CD4-positive, alpha-beta T cell (primary cell): Measurements from ENCODE around the gene SLC26A9. TPM values are rescaled to one million over a fixed set of nuclear protein-coding genes. Genes with fewer than 3 reads are reported as not detected.
"Not testable (repeated sequence)": the region's sequence is repeated elsewhere in the genome, so short reads cannot be mapped to it uniquely, and the experiment has no call there.

Source experiments
- ATAC-seq: fragments of 200-7000 bp; cut with Tn5 transposase; one replicate; pipeline ENCODE4 v1.10.0; 2022; ENCODE audit warnings: mild to moderate bottlenecking; ENCODE audit not compliant: poor library complexity
- CTCF ChIA-PET: fragments of 350-600 bp; sonication (Branson Sonifier 250); formaldehyde crosslinking; loops from one replicate; lab custom pipeline; 2021; ENCODE audit warnings: antibody characterized with exemption, inconsistent platforms; lab: Charles Lee
- POLR2A ChIA-PET: fragments of 350-600 bp; sonication (Branson Sonifier 250); formaldehyde crosslinking; loops from one replicate; lab custom pipeline; 2021; ENCODE audit warnings: antibody characterized with exemption, inconsistent platforms; lab: Charles Lee
- DNase-seq, 14 experiments: peaks; one replicate each; pipeline ENCODE4 v3.0.0-alpha.2; 2013 to 2020; ENCODE audit warnings: mixed read lengths in 2 of 14
- H3K27ac ChIP-seq, 2 donors: one replicate each; pipeline versions ENCODE4 v1.5.1 to v1.7.0; 2013; ENCODE audit warnings: low read length in 2 of 2, low read depth in 1 of 2, mild to moderate bottlenecking in 1 of 2
- H3K27me3 ChIP-seq, 2 experiments: 1 replicate in 1 of 2; 2 replicates in 1 of 2; pipeline versions ENCODE4 v1.6.1 to v1.7.0; 2013; ENCODE audit warnings: low read length in 2 of 2, control low read depth in 1 of 2, mild to moderate bottlenecking in 1 of 2, moderate library complexity in 1 of 2; ENCODE audit not compliant: insufficient read depth in 2 of 2, control insufficient read depth in 1 of 2
- H3K36me3 ChIP-seq: one replicate; pipeline ENCODE4 v1.6.1; 2013; ENCODE audit warnings: low read length, control low read depth; ENCODE audit not compliant: insufficient read depth
- H3K4me1 ChIP-seq: one replicate; pipeline ENCODE4 v1.6.1; 2013; ENCODE audit warnings: low read length, control low read depth; ENCODE audit not compliant: insufficient read depth
- H3K4me3 ChIP-seq: one replicate; pipeline ENCODE4 v1.5.1; 2013; ENCODE audit warnings: mild to moderate bottlenecking, low read length, moderate library complexity
- H3K9me3 ChIP-seq, 2 experiments: 1 replicate in 1 of 2; 2 replicates in 1 of 2; pipeline versions ENCODE4 v1.6.1 to v1.7.0; 2013; ENCODE audit warnings: low read length in 2 of 2, mild to moderate bottlenecking in 2 of 2, control low read depth in 1 of 2, moderate library complexity in 1 of 2; ENCODE audit not compliant: control insufficient read depth in 1 of 2, insufficient read depth in 1 of 2
- H3K27ac Mint-ChIP-seq: one replicate; pipeline ENCODE4 v1.8.0; 2020; ENCODE audit warnings: mixed read lengths
- H3K27me3 Mint-ChIP-seq: one replicate; pipeline ENCODE4 v1.8.0; 2021; ENCODE audit warnings: mixed read lengths
- H3K36me3 Mint-ChIP-seq: one replicate; pipeline ENCODE4 v1.8.0; 2021; ENCODE audit warnings: low read depth, mixed read lengths
- H3K4me1 Mint-ChIP-seq: one replicate; pipeline ENCODE4 v1.8.0; 2021; ENCODE audit warnings: low read depth, mixed read lengths
- H3K4me3 Mint-ChIP-seq: one replicate; pipeline ENCODE4 v1.8.0; 2020; ENCODE audit warnings: mild to moderate bottlenecking, mixed read lengths
- H3K9me3 Mint-ChIP-seq: one replicate; pipeline ENCODE4 v1.8.0; 2020; ENCODE audit warnings: mixed read lengths
- CTCF ChIP-seq: fragments of 200-600 bp; IDR thresholded peaks from one replicate; pipeline ENCODE4 v1.8.0; 2022; ENCODE audit warnings: antibody characterized with exemption, mild to moderate bottlenecking
- intact Hi-C, 2 experiments: fragments of 100-400 bp; cut with DNase I in 1 of 2; cut with micrococcal nuclease in 1 of 2; formaldehyde crosslinking; loops; one replicate each; pipeline versions ENCODE4 v1.15.1 to v1.9.0; 2023 to 2025; cut with DNase I, micrococcal nuclease
- total RNA-seq, 174 experiments: library from RNA in 2 of 174; stranded (reverse) in 2 of 174; gene quantifications; one replicate each; pipeline ENCODE4 v1.2.3 and lab custom pipeline; 2021 to 2026

The SLC26A9 gene
- total RNA-seq, 2 experiments from 2014 or later = not detected

GRCh38 chr1:205878026-205878425 lies 65.2 kb downstream of the SLC26A9 start:
- peaks cover 9% of the 10 kb centered on the region for H3K27me3 Mint-ChIP-seq
- Histone ChIP-seq H3K36me3 (no peaks in the 10 kb centered on the region), H3K27me3 (no peaks in the 10 kb centered on the region), H3K4me1 (no peaks in the 10 kb centered on the region), H3K4me3 (no peak overlapping the region), H3K9me3 (peaks cover 9 to 13% of the 10 kb centered on the region in 2 experiments), H3K27ac (no peak overlapping the region)
- intact Hi-C loops = no loop called here
- TF ChIP-seq CTCF = no peak
- DNase-seq = no peak
- H3K4me3 Mint-ChIP-seq = no peak overlapping the region
- no peak overlapping the region for H3K27ac Mint-ChIP-seq
- no peaks in the 10 kb centered on the region for H3K4me1 Mint-ChIP-seq
- peaks cover 12% of the 10 kb centered on the region for H3K9me3 Mint-ChIP-seq
- no peak for ATAC-seq
- no peaks in the 10 kb centered on the region for H3K36me3 Mint-ChIP-seq
- POLR2A ChIA-PET = no interaction called here
- CTCF ChIA-PET = no interaction called here

GRCh38 chr1:205873148-205873547 lies 70.1 kb downstream of the SLC26A9 start:
- H3K4me1 ChIP-seq, intact Hi-C loops, H3K27ac Mint-ChIP-seq, H3K27ac ChIP-seq, H3K27me3 Mint-ChIP-seq, H3K9me3 ChIP-seq, POLR2A ChIA-PET, H3K9me3 Mint-ChIP-seq, H3K4me1 Mint-ChIP-seq, DNase-seq, ATAC-seq, CTCF ChIA-PET, H3K4me3 ChIP-seq, H3K36me3 Mint-ChIP-seq, H3K4me3 Mint-ChIP-seq, H3K36me3 ChIP-seq, H3K27me3 ChIP-seq: not testable (repeated sequence)

GRCh38 chr1:205870236-205870635 lies 73.0 kb downstream of the SLC26A9 start:
- no peak for ATAC-seq
- Histone ChIP-seq H3K27ac (no peak overlapping the region), H3K4me3 (no peak overlapping the region), H3K36me3 (no peaks in the 10 kb centered on the region), H3K9me3 (no peaks in the 10 kb centered on the region), H3K4me1 (no peaks in the 10 kb centered on the region), H3K27me3 (no peaks in the 10 kb centered on the region)
- Mint-ChIP-seq H3K4me3 (no peak overlapping the region), H3K4me1 (no peaks in the 10 kb centered on the region), H3K27ac (no peak overlapping the region), H3K36me3 (no peaks in the 10 kb centered on the region), H3K9me3 (no peaks in the 10 kb centered on the region), H3K27me3 (peaks cover 8% of the 10 kb centered on the region)
- ChIA-PET CTCF (no interaction called here), POLR2A (no interaction called here)
- DNase-seq = no peak
- no peak for TF ChIP-seq CTCF
- intact Hi-C loops = no loop called here

Other genes with a start within 250 kb of the SLC26A9 start
- gene NUCKS1, start 193.3 kb downstream of the SLC26A9 start, total RNA-seq = 10 to 100 TPM; 80.6 to 84.7 TPM
- 10 to 100 TPM; 11.7 to 11.8 TPM for gene RAB29, start 168.0 kb downstream of the SLC26A9 start, total RNA-seq
- 10 to 100 TPM; 23.8 to 26.4 TPM for gene SLC41A1, start 130.3 kb downstream of the SLC26A9 start, total RNA-seq
- gene PM20D1, start 93.3 kb downstream of the SLC26A9 start, total RNA-seq = 1 to 10 TPM; 1.2 to 1.4 TPM
- gene RAB7B, start 59.9 kb upstream of the SLC26A9 start, total RNA-seq = under 1 TPM in 1 of 2 experiments, not detected in 1; 0.08 TPM
- not detected for gene CTSE, start 80.4 kb upstream of the SLC26A9 start, total RNA-seq
- gene RHEX, start 109.7 kb upstream of the SLC26A9 start, total RNA-seq = not detected
- gene AVPR1B, start 173.9 kb upstream of the SLC26A9 start, total RNA-seq = not detected